HepG2 (cell line): ENCODE results near the gene ARHGAP5. TPM values are rescaled to one million over a fixed set of nuclear protein-coding genes. Genes with fewer than 3 reads are reported as not detected.

Source experiments
- ATF3 ChIP-seq: sonication (generic); formaldehyde crosslinking; IDR thresholded peaks from 2 replicates; pipeline ENCODE4 v1.4.0; 2020; ENCODE audit warnings: missing genetic modification reagents
- ATF4 ChIP-seq, 2 experiments: fragments of 450-650 bp in 1 of 2; sonication (generic) in 1 of 2; formaldehyde crosslinking; IDR thresholded peaks; 2 replicates each; pipeline versions ENCODE4 v1.5.0 to v1.8.0; 2020 to 2022; ENCODE audit warnings: mild to moderate bottlenecking in 1 of 2, missing genetic modification reagents in 1 of 2
- IKZF1 ChIP-seq: fragments of 450-650 bp; IDR thresholded peaks from 2 replicates; pipeline ENCODE4 v1.7.1; 2016
- KDM4B ChIP-seq: sonication (generic); formaldehyde crosslinking; IDR thresholded peaks from 2 replicates; pipeline ENCODE4 v1.4.0; 2020; ENCODE audit warnings: missing genetic modification reagents
- KIAA2018 ChIP-seq: sonication (generic); formaldehyde crosslinking; IDR thresholded peaks from 2 replicates; pipeline ENCODE4 v1.5.0; 2020; ENCODE audit warnings: mild to moderate bottlenecking, missing genetic modification reagents, borderline replicate concordance
- NCOA1 ChIP-seq: sonication (generic); formaldehyde crosslinking; IDR thresholded peaks from 2 replicates; pipeline ENCODE4 v1.9.0; 2021; ENCODE audit warnings: missing genetic modification reagents
- NFAT5 ChIP-seq: sonication (generic); formaldehyde crosslinking; IDR thresholded peaks from 2 replicates; pipeline ENCODE4 v1.4.0; 2020; ENCODE audit warnings: missing genetic modification reagents
- PAF1 ChIP-seq: IDR thresholded peaks from 2 replicates; pipeline ENCODE4 v1.6.1; 2016; ENCODE audit warnings: missing genetic modification reagents, missing compliant biosample characterization
- ZGPAT ChIP-seq: IDR thresholded peaks from 2 replicates; pipeline ENCODE4 v1.6.1; 2016; ENCODE audit warnings: mild to moderate bottlenecking
- ZNF510 ChIP-seq: sonication (generic); formaldehyde crosslinking; IDR thresholded peaks from 2 replicates; pipeline ENCODE4 v1.4.0; 2020; ENCODE audit warnings: low read depth, mild to moderate bottlenecking, missing genetic modification reagents
- ZNF7 ChIP-seq: IDR thresholded peaks from 2 replicates; pipeline ENCODE4 v1.6.1; 2016; ENCODE audit warnings: missing biosample characterization, missing genetic modification reagents
- ZSCAN30 ChIP-seq: sonication (generic); formaldehyde crosslinking; IDR thresholded peaks from 2 replicates; pipeline ENCODE4 v1.5.0; 2020; ENCODE audit warnings: mild to moderate bottlenecking, missing genetic modification reagents
- polyA plus RNA-seq, 8 experiments: library from polyadenylated mRNA; depleted of rRNA in 3 of 8; stranded (reverse) in 7 of 8; unstranded in 1 of 8; fragments of >200 nt; fragmentation: Illumina TruSeq in 4 of 8; extraction: Trizol in 4 of 8; gene quantifications; 2 replicates each; pipeline versions ENCODE4 v1.2.1 to v1.2.3, GENCODE V29; 2011 to 2016; ENCODE audit warnings: low read depth in 4 of 8, missing spikeins in 1 of 8, mixed read lengths in 1 of 8; ENCODE audit not compliant: insufficient read depth in 1 of 8
- total RNA-seq, 5 experiments: library from RNA; depleted of rRNA; stranded (reverse); fragments of >200 nt; fragmentation: Illumina TruSeq; extraction: Trizol; gene quantifications; 2 replicates each; pipeline ENCODE4 v1.2.3, GENCODE V29; 2016; ENCODE audit warnings: low read depth in 1 of 5

ARHGAP5 gene
- total and polyA plus RNA-seq, 2 of the 13 experiments (the other 11 are each of a cell fraction or from before 2014, with no cell fraction given), result 33.7 to 144 TPM

GRCh38 chr14:32076278-32077080 lies 625 bp upstream of the ARHGAP5 start (continued):
- 0 out of 2 replicates have a peak, but pooled peaks have one; percentile 54 for TF ChIP-seq KIAA2018 (CRISPR knock-in tag)
- TF ChIP-seq ZNF7, result no peak; the same call in 1 of the 2 replicates
- TF ChIP-seq ZGPAT (CRISPR knock-in tag), result peak; percentile 58; the same call in 1 of the 2 replicates
- no peak for TF ChIP-seq ZSCAN30 (CRISPR knock-in tag)
- no peak for TF ChIP-seq IKZF1
- TF ChIP-seq NFAT5 (CRISPR knock-in tag), result peak; percentile 88
- peak in 1 of 2 experiments; percentile 81; a peak in 2 of 4 replicates for TF ChIP-seq ATF4 (CRISPR knock-in tag; IDR thresholded peaks at IDR 0.05)
- no peak for TF ChIP-seq PAF1 (CRISPR knock-in tag)
- TF ChIP-seq ZNF510 (CRISPR knock-in tag), result peak; percentile 89; the same call in 1 of the 2 replicates
- no peak; the same call in none of the 2 replicates for TF ChIP-seq KDM4B (CRISPR knock-in tag)
- TF ChIP-seq ATF3 (CRISPR knock-in tag), result no peak
- TF ChIP-seq NCOA1, result no peak
